Effector CD8-positive, alpha-beta T cell (primary cell): ENCODE measurements around the gene ANKRD36.
"Not testable (repeated sequence)": the region's sequence is repeated elsewhere in the genome, so short reads cannot be mapped to it uniquely, and the experiment has no call there.

Experiments
- DNase-seq: peaks from one replicate; lab custom pipeline; 2025; lab: John Stamatoyannopoulos, UW

ANKRD36 gene

GRCh38 chr2:97113882-97114255, 916 bp downstream of the ANKRD36 start:
- not testable (repeated sequence) for DNase-seq

- DNase-seq, result not testable (repeated sequence)
Observed at GRCh38 chr2:97129090-97129489, 16.1 kb downstream of the ANKRD36 start.

- DNase-seq, result not testable (repeated sequence)
Observed at GRCh38 chr2:97144016-97144415, 31.1 kb downstream of the ANKRD36 start.

GRCh38 chr2:97166548-97166947, 53.6 kb downstream of the ANKRD36 start:
- not testable (repeated sequence) for DNase-seq

- not testable (repeated sequence) for DNase-seq
Observed at GRCh38 chr2:97167938-97168337, 55.0 kb downstream of the ANKRD36 start.

GRCh38 chr2:97168583-97168982, 55.6 kb downstream of the ANKRD36 start:
- DNase-seq, result not testable (repeated sequence)

GRCh38 chr2:97180391-97180790, 67.4 kb downstream of the ANKRD36 start:
- DNase-seq, result not testable (repeated sequence)

GRCh38 chr2:97195349-97195748, 82.4 kb downstream of the ANKRD36 start:
- DNase-seq, result not testable (repeated sequence)

GRCh38 chr2:97197251-97197650, 84.3 kb downstream of the ANKRD36 start:
- not testable (repeated sequence) for DNase-seq

GRCh38 chr2:97200887-97201286, 87.9 kb downstream of the ANKRD36 start:
- DNase-seq, result not testable (repeated sequence)

- not testable (repeated sequence) for DNase-seq
Observed at GRCh38 chr2:97202643-97203250, 89.8 kb downstream of the ANKRD36 start.

- DNase-seq, result no peak
Observed at GRCh38 chr2:97210325-97210724, 97.4 kb downstream of the ANKRD36 start.

- not testable (repeated sequence) for DNase-seq
Observed at GRCh38 chr2:97215025-97215424, 102.1 kb downstream of the ANKRD36 start.

GRCh38 chr2:97230848-97231585, 118.1 kb downstream of the ANKRD36 start:
- DNase-seq, result not testable (repeated sequence)

GRCh38 chr2:97232981-97233380, 120.0 kb downstream of the ANKRD36 start:
- not testable (repeated sequence) for DNase-seq

GRCh38 chr2:97233660-97234295, 120.8 kb downstream of the ANKRD36 start:
- DNase-seq, result not testable (repeated sequence)

- not testable (repeated sequence) for DNase-seq
Observed at GRCh38 chr2:97261192-97261591, 148.2 kb downstream of the ANKRD36 start.

- DNase-seq, result not testable (repeated sequence)
Observed at GRCh38 chr2:97266449-97266848, 153.5 kb downstream of the ANKRD36 start.

- no peak for DNase-seq
Observed at GRCh38 chr2:97267411-97268074, 154.6 kb downstream of the ANKRD36 start.

GRCh38 chr2:97268075-97268591, 155.2 kb downstream of the ANKRD36 start:
- DNase-seq, result not testable (repeated sequence)

- not testable (repeated sequence) for DNase-seq
Observed at GRCh38 chr2:97276232-97276798, 163.4 kb downstream of the ANKRD36 start.

- DNase-seq, result not testable (repeated sequence)
Observed at GRCh38 chr2:97285187-97285586, 172.2 kb downstream of the ANKRD36 start.
